GM12892 (cell line): Measurements from ENCODE around the gene H2BK1.

Experiments
- POLR2A ChIP-seq: IDR thresholded peaks from 2 replicates; pipeline ENCODE4 v1.6.1; 2011; ENCODE audit warnings: low read depth, low read length, control low read depth
- POLR2AphosphoS5 ChIP-seq: IDR thresholded peaks from 2 replicates; pipeline ENCODE4 v1.6.1; 2011; ENCODE audit warnings: low read depth, low read length, control low read depth

DNA sequence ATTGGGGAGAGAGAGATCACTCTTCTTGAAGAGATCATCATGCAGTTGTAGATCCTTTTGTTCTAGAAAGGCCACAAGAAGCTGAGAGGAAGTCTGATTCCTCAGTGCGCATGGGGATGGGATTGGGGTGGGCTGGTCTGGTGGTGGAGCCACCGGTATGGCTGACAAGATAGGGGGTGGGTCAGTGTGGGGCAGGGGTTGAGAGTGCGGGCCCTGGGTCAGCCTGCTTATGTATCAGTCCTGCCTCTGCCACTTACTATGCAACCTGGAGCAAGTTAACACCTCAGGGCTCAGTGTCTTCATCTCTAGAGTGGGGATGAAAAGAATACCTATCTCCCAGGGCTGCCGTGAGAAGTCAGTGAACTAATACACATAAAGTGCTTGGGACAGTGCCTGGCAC is 30.2 kb upstream of the H2BK1 start:
- TF ChIP-seq POLR2A: no peak
- no peak for TF ChIP-seq POLR2AphosphoS5
